Putamen (tissue), 1 donor: Measurements from ENCODE around the gene DNAAF8.

ENCODE experiments used
- DNase-seq: peaks from one replicate; pipeline ENCODE4 v3.0.0-alpha.2; 2016; ENCODE audit warnings: low spot score

Gene DNAAF8

GRCh38 chr16:4734063-4734729 lies at the start of gene DNAAF8, which contains the start of gene ANKS3:
Gene DNAAF8 (plus strand): TSS chr16:4734537. CDS start chr16:4736515, 1,978 bp downstream.
Gene ANKS3 (minus strand): TSS chr16:4734271. CDS start chr16:4730149, 4,122 bp downstream.
- DNase-seq: peak; percentile 95

DNA sequence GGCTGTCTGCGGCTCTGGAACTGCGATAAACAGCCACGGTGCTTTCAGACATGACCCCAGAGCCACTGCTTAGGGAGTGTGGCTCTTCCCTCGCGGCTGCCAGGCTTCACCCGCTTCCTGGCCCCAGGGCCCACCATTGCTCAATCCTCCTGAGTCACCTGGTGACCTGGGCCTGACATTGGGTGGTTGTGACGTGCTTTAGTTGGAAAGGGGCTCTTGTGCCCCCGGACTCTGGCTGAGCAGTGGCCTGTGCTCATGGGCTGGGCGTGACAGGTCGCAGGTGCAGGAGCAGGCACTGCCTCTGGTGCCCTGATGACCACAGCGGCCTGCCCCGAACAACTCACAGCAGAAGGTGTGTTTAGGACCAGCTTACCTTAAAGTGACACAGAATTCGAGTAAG lies 49.6 kb upstream of the DNAAF8 start:
- no peak for DNase-seq

DNA sequence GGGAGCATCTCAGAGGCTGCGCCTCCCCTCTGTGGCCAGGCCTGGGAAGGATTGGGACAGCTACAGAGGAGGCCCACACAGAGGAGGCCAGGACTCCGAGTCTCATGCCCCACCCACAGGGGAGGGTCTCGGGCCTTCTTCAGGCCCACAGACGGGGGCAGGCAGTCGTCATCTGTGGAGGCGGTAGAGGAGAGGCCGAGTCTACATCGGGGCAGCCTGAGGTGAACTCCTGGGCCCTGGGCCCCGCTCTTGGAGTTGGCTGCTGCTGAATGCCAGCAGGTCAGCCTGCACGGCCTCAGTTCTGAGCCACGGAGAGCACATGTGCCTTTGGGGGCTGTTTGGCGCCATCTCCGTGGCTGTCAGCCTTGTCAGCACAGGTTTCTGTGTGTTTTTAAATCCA lies 49.0 kb upstream of the DNAAF8 start:
- DNase-seq: no peak

DNA sequence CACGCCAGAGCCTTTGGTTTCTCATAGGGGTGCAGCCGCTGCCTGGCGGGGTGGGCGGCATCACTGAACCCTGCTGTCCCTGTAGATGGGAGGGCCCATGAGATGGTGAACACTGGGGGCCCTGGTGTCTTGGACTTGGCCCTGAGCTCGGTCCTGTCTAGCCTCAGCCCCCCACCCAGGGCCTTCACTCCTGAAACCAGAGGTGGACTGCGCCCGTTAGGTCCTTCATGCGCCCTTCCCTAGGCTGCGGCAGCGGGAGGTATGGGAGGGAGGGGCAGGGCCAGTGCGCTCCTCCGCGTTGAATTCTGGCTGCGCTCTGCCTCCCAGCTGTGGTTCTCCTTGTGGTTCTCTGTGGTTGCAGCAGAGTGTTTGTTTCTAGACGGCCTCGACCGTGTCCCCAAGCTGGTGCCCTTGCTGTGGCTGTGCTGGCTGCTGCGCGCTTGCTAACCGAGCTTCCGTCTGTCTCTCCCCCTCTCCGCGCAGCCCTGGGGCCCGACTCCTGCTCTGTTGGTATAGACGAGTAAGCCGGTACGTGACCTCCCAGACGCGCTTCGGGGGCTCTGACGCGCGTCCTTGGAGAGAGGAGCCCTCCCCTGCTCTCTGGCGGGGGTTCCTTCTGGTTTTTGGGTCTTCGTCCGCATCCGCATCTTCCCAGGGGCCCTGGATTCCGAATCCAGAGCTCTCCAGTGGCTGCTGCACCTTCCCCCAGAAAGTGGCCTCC lies 48.4 kb upstream of the DNAAF8 start:
- no peak for DNase-seq

GRCh38 chr16:4686497-4687210 lies 47.7 kb upstream of the DNAAF8 start:
- DNase-seq: no peak

- no peak for DNase-seq
Measured at GRCh38 chr16:4687416-4687815, 46.9 kb upstream of the DNAAF8 start.

DNA sequence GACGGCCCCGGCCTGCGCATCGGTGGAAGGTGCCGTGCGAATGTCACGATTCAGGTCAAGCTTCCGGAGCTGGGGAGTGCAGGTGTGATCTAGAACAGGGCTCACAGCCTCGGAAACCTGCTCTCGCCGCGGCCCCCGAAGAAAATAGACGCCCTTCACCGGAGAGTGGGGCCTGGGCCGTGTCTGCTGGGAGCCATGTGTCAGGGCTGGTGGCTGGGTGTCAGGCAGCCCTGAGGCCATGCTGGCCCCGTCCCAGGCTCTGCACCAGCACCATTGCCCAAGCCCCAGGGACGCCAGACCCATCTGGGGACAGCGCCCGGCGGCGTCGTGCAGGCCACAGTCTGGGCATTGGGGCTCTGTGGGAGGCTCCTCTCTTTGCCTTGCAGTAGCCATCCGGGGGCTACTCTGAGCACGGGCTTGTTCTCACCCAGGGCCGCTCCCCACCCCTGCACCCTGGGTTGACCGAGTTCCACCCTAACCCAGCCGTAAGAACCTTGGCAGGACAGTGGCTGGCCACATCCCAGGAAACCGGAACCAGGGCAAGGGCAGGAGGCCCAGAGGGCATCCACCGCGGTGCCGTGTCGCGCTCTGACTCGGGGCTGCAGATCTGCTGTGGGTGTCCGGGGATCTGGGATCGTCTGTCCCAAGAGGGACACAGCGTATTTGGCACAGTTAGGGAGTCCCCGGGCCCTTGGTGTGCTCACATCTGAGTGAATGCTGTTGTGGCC lies 46.2 kb upstream of the DNAAF8 start:
- no peak for DNase-seq

GRCh38 chr16:4688674-4689045 lies 45.7 kb upstream of the DNAAF8 start:
- DNase-seq: no peak

DNA sequence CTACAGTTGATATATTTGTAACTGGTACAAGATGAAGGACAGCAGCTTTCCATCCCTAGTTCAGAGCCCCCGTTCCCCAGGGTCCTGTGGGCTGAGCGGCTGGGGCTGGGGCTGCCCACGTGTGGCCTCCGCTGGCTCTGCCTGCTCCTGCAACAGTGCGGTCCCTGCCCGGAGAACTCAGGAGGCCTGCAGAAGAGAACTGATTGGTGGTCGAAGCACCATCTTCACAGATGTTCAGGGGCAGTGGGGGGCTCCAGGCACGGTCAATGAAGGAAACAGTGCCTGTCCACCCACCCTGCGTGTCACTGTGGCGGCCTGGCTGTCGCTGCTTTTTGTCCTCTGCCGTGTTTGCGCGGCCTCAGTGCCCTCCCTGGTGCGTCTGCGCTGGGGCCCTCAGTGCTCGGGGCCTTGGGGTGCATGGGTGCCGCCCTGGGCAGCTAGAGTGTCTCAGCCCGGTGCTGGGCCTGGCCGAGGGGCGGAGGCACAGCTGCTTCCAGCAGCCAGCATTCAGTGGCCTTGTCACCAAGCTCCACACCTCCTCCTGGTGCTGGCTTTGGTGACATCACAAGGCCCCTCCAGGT lies 45.2 kb upstream of the DNAAF8 start:
- DNase-seq: no peak

- no peak for DNase-seq
Measured at GRCh38 chr16:4689864-4690704, 44.3 kb upstream of the DNAAF8 start.

DNA sequence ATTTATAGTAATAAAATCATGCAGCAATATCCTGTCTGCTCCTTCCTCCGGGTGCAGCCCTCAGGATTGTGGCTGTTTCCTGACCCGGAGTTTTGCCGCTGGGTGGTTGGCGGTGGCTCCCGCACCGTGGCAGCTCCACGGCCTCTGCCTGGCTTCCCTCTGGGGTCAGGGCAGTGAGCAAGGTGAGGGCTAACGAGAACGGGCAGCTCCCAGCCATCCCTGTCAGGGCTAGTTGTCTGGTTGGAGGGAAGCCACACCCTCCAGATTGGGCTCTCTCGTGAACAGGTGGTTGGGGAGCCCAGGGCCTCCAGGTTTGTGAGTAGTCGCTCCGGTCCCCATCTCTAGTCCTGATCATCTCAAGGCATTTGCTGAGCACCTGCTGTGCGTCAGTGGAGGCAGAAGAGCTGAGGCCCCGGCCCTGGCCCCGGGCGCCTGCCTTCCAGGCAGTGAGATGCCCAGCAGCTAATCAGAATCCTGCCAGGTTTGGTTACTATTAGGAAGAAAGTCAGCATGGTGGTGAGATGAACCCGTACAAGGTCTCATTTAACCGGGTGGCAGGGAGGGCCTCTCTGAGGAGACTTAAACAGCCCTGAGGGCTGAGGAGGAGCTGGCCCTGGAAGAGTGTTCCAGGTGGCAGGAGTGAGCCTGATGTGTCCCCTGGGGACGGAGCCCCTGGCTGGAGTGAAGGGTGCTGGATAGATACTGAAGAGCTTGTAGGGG lies 43.2 kb upstream of the DNAAF8 start:
- DNase-seq: no peak

DNA sequence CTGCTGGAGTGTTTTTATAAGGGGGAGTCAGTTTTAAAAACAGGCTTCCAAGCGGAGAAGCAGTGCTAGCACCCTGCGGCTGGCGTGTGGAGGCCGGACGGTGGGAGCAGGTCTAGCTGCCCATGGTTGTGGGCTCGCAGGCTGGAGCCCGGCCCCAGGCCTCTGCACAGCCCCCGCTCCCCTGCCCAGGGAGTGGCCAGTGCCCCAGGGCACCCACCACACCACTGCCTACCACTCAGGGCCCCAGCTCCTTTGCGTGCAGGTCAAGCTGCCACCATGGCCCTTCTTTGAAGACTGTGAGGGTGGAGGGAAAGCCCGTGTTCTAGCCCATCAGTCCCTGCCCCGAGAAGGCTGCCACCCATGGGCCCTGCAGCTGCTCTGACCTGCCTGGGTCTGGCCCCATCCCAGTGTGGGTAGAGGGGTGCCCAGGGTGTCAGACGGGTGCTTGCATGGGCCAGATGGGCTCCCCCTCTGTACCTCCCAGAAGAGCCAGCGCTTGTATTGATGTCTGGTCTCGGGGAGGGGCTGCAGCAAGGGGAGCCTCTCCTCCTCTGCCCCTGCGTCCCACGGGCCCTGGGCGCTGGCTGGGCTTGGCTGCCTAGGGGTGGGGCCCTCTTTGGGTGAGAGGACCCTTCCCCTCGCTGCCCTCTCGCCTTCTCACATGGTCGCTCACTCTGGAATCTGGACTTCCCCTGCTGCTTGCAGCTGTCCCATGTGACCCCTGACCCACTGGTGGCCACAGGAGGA lies 42.5 kb upstream of the DNAAF8 start:
- DNase-seq: no peak

- DNase-seq: no peak
Measured at GRCh38 chr16:4692460-4693295, 41.7 kb upstream of the DNAAF8 start.

DNA sequence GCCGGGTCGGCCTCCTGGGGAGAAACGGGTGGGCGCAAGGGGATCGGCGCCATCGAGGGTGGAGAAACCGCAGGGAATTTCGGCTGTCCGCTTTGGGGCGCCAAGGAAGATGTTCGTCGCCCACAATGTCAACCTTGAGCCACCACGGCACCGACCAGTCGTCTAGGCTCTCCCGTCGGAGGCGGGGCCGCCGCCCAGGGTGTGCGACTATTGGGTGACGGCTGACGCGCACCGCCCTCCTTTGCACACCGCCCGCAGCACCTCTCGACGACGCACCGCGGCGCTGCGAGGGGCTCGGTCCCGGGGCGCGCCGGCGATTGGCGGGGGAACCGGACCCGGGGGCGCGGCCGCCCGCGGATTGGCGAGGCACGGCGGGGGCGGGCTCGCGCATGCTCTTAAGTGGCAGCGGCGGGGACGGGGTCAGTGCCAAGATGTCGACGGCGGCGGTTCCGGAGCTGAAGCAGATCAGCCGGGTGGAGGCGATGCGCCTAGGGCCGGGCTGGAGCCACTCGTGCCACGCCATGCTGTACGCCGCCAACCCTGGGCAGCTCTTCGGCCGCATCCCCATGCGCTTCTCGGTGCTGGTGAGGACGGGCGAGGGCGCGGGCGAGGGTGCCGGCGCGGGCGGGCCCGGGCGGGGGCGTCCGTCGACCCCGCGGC lies 40.9 kb upstream of the DNAAF8 start, which contains the start of gene NUDT16L1:
Gene NUDT16L1 (plus strand): TSS at position 267 of the 660 bp plus-strand sequence. CDS start 165 bp downstream, at position 432.
- DNase-seq: peak; percentile 97

DNA sequence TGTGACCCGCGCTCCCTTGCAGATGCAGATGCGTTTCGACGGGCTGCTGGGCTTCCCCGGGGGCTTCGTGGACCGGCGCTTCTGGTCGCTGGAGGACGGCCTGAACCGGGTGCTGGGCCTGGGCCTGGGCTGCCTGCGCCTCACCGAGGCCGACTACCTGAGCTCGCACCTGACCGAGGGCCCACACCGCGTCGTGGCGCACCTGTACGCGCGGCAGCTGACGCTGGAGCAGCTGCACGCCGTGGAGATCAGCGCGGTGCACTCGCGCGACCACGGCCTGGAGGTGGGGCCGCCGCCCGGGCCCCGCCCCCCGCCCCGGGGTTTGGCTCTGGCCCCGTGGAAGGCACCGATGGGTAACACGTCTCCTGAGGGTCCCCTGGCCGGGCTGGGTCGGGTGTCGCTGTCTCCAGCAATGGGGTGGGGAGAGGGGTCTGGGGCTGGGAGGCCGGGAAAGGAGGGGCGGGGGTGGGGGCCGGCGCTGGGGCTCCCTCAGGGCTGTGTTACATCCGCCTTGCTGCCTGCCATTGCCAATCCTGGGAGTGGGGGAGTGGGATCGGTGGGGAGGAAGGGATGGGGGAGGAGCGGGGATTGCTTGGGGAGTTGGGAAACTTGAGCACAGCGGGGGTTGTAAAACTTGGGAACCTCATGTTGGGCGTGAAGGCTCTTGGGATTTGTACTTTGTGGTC lies 40.2 kb upstream of the DNAAF8 start:
- no peak for DNase-seq

GRCh38 chr16:4694642-4695451 lies 39.5 kb upstream of the DNAAF8 start:
- DNase-seq: no peak
